Stimulated activated CD4-positive, alpha-beta T cell treated with anti-CD3 and anti-CD28 coated beads, Interleukin-1b, Interleukin-23, amount 100 ng/mL, for 4 hours (primary cell): Measurements from ENCODE around the gene RANBP1.
"Not testable (repeated sequence)": the region's sequence is repeated elsewhere in the genome, so short reads cannot be mapped to it uniquely, and the experiment has no call there.

Experiments
- DNase-seq, 2 donors: peaks; one replicate each; pipeline ENCODE4 v3.0.0-alpha.2; 2020; ENCODE audit warnings: low read depth in 2 of 2

Gene RANBP1

DNA sequence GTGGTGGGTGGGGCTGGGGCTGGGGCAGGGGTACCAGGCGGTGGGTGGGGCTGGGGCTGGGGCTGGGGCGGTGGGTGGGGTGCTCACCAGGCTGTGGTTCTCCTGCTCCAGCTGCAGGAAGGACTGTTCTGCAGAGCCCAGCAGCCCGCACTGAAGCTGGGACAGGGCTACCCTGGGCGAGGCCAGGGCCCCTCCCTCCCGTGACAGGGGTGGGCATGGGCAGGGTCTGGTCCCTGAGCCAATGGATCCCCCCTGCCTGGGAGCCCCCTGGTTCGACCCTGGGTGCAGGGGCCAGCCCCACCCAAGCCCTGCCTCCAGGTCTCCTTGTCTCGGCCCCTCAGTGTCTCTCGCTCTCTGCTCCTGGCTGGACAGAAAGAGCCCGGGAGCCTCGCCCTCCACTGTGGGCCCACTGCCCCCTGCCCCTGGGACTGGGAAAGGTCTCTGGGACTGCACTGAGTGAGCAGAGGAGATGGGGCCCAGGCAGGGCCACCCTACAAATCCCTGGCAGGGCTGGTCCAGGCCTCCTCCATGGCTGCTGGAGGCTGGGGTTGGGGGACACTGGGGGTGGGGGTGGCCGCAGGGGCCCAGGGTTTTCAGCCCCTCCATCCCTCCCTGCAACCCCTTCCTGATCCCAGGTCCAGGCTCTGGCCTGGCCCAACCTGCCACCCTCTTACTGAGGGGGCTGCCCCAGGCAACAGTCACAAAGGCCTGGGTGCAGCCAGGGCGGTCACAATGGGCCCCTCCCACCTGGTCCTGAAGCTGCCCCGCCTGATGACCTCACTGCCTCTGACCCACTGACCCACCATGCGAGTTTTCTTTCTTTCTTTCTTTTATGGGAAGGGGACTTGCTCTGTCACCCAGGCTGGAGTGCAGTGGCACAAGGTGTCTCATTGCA lies 34.7 kb downstream of the RANBP1 start, which contains the start of gene CCDC188:
Gene CCDC188 (minus strand): TSS at position 675 of the 895 bp plus-strand sequence. CDS start 69 bp downstream, at position 606.
- no peak for DNase-seq

GRCh38 chr22:20151276-20151588 lies 35.3 kb downstream of the RANBP1 start:
- no peak for DNase-seq

DNA sequence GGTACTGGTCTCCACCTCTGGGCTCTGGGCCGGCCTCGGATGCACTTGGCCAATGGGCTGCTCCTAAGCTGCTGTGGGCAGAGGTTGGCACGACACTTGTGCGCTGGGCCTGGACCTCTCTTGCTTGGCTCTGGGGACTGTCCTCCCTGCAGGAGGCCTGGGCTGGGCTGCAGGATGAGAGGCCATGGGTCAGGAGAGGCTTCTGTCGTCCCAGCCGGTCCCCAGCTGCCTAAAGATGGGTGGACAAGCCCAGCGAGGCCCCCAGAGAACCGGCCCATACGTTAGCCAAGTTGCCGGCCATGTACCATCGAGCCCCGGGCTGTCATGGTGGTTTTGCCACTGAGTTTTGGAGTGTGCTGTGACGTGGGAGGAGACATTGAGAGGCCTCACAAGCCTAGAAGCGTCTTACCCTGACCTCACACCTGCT lies 36.6 kb downstream of the RANBP1 start:
- DNase-seq, result no peak

DNA sequence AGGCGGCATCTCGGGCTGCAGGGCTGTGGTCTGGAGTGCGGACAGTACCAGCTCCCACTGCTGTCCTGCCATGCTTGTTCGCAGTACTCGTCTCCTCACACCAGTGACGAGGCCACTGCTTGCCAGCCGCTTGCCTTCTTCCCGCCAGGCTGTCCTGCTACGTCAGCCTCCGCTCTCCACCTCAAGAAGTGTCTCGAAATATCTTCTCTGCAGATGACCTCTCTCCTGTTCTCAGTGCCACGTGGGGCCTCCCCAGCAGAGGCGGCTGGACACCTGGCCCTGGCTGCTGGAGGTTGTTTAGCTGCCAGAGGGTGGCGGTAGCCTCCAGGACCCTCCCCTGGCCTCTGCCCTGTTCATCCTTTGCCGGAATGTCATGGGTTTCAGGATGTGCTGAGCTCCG lies 38.0 kb downstream of the RANBP1 start:
- DNase-seq, result no peak

DNA sequence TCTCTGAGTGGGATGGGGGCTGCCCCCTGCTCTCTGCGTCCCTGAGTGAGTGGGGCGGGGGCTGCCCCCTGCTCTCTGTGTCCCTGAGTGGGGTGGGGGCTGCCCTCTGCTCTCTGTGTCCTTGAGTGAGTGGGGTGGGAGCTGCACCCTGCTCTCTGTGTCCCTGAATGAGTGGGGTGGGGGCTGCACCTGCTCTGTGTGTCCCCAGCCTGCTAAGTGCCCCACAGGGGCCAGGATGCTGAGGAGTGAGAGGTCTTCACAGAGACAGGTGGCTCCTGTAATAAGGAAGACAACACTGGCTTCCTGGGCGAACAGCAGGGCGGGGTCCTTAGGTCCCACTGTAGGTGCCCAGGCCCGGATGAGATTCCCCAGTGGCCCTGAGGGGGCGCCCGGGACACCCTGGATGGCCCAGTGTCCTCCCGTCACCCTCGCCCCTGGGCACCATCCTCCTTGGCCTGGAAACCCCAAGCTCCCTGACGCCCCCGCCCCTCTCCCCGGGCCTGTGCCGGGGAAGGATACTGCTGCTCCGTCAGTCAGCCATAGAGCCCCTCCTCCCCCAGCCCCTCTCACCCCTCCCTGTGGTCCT lies 38.8 kb downstream of the RANBP1 start:
- DNase-seq, result no peak

DNA sequence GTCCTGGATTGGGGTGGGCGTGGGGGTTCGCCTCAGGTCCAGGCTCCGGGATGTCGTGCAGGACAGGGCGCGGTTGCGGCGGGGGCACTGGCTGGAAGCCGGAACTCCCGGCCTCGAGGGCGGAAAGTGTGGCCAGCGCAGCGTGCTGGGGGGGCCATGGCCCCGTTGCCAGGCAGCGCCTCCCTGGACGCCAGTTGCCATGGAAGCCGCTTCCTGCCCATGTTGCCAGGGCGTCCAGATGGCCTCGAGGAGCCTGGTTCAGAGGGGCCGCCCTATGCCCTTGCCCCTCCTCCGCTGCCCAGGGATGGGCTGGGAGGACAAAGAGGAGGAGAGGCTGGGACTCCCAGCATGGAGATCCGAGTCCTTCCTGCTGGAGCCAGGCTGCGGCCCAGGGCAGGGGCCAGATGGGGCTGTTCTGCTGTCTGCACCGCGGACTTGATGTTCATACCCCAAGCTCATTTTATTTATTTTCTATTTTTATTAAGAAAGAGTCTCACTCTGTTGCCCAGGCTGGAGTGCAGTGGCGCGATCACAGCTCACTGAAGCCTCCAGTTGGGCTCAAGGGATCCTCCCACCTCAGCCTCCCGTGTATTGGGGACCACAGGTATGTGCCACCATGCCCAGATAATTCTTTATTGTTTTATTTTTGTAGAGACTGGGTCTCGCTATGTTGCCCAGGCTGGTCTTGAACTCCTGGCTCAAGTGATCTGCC lies 39.6 kb downstream of the RANBP1 start:
- DNase-seq, result no peak

GRCh38 chr22:20156042-20156389 lies 40.1 kb downstream of the RANBP1 start:
- DNase-seq, result no peak

- peak; percentile 91 to 92 for DNase-seq
Measured at GRCh38 chr22:20156611-20157429, 40.9 kb downstream of the RANBP1 start.

DNA sequence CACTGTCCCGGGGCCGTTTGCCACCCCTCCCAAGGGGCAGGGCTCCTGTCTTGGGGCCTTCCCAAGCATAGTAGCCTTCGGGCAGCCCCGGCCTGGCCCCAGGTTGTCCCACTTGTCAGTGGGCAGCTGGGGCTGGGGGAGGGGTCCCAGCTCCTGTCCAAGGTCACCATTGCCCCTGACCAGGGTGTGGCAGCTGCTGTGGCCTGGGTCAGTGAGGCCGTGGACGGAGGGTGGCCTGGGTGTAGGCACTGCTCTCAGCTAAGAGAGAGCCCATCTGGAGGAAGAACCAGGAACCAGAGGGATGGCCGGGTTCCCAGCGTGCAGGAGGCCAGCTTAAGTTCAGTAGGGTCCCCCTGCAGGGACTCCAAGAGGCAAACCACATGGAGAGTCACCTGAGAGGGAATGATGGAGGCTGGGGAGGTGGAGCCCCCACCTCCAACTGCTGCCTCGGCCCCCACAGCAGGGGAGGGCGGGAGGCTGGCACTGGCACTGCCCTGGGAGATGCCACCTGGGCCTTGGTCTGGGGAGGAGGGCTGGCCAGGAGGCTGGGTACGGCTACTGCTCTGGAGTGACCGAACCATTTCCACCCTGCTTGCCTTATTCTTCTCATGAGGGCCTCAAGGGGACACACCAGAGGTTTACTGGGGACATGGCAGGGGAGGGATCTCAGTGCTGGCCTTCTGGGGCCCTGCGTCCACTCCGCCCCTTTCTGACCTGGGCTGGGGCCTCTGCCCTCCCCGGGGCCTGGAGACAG lies 41.7 kb downstream of the RANBP1 start:
- no peak for DNase-seq

DNA sequence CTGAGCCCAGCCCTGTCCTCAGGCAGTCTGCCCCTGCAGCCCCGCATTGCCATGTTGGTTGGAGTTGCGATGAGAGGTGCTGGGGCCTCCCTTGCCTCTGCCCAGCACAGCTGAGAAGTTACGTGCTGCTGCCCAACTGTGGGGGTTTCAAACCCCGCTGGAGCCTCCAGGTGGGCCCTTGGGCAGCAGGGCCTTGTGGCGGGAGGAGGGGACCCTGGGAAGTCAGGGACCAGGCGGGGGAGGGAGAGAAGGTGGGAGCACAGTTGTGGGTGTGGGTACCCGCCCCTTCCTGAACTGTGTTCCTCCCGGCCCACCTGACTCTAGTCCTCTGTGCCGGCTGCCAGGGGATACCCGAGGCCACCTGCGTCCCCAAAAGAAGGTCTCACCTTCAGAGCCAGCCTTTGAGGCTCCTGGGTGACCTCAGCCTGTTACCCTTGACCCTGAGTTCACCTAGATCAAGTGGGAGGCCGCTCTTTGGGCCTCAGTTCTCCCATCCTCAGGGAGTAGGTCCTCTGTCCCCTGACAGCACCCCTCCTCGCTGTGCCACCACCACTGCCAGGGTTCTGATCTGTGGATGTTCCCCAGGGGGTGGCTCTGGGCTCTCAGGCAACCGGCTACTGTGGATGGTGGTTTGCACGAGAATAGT lies 42.6 kb downstream of the RANBP1 start:
- DNase-seq, result no peak

DNA sequence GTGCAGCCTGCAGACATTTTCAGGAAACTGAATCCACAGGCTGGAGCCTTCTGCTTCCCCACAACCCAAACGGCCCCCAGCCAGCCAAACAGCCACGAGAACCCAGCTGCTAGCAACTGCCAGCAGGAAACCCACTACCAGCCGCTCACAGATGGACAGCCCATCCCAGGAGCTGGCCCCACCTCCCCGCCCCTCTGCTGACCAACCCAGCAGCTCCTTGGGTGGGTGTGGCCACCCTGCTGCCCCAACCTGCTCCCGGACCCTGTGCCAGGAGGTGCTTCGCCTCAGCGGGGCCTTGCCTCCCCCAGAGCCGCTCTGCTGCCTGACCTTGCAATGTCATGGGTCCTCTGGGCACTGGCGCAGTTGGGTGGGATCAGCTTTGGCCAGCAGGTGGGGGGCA lies 43.2 kb downstream of the RANBP1 start:
- no peak for DNase-seq

DNA sequence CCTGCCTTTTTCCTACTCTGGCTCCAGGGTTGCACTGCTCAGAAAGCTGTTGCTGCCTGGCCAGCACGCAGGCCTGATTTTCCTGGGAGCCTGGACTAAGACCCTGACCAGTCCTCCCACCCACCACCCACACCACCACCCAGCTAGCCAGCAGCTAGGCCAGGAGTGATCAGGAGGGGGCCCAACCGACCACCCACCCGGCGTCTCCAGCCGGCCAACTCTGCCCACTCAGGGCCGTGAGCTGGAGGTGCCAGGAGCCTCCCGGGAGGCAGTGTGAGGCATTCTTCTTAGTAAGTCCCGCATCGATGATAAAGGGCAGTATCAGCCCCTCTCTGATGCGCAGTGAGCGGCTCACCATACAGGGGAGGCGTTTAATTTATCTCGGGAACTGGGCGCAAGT lies 43.6 kb downstream of the RANBP1 start:
- not testable (repeated sequence) for DNase-seq

- DNase-seq, result no peak
Measured at GRCh38 chr22:20160041-20160440, 44.1 kb downstream of the RANBP1 start.

GRCh38 chr22:20164863-20165262 lies 49.0 kb downstream of the RANBP1 start:
- DNase-seq, result no peak

GRCh38 chr22:20165421-20165820 lies 49.5 kb downstream of the RANBP1 start:
- no peak for DNase-seq

DNA sequence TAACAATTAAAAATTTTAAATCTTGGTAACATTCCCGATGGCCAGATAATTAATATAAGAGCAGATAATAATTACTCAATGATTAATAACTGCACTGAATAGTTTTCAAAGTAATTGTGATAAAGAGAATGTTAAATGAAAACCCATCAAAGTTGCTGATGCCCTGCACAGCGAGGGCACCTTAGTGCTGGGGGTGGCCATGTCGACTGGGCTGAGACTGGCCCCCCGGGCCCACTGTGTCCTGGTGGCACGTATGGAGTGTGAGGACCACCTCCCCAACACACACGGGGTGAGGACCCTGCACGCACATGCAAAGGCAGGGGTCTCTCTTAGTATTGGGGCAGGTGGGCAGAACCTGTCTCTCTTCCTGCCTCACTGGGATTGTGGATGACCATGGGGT lies 50.0 kb downstream of the RANBP1 start:
- no peak for DNase-seq

DNA sequence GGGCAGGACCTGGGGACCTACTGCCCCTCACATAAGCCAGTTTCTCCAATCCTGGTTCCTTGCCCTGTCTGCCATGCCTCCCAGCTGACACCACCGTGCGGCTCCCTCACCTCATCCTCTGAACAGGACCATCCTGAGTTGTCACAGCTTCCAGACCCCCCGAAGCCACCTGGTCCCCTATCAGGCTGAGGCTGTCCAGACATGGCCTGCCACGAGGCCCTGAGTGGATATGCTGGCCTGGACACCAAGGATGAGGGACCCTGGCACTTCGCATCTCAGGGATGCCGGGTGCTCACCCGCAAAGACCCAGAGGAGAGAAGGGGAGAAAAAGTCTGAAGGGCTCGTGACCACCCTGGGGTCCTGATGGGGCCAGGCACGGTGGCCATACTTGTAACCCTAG lies 50.8 kb downstream of the RANBP1 start:
- no peak for DNase-seq

DNA sequence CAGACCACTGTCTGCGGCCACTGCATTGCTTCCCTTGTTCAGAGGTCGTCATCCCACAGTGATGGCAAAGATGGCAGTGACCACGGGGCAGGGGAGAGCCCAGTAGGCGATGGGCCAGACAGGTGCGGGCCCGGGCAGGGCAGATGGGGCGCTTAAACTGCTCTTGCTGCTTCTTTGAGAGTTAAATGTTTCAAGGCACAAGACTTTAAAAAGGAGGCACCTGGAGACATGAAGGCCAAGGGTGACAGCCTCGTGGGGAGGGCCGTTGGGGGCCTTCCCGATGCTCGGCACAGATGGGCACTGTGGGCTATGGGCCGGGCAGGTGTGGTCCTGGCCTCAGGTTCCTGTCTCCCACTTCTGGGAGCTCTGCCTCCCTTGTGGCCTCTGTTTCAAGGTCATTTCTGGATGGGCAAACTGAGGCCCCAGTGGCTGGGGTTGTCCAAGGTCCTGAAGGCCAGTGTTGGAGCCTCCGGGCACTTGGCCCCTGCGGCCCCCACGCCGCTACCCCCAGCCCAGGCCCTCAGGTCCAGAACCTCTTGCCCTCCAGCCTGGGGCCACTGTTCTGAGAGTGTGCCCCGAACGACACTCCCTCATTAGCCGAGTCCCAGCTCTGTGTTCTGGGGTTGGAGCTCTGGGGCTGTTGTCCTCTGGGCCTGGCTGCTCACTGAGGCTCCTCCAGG lies 51.9 kb downstream of the RANBP1 start:
- DNase-seq, result no peak

DNA sequence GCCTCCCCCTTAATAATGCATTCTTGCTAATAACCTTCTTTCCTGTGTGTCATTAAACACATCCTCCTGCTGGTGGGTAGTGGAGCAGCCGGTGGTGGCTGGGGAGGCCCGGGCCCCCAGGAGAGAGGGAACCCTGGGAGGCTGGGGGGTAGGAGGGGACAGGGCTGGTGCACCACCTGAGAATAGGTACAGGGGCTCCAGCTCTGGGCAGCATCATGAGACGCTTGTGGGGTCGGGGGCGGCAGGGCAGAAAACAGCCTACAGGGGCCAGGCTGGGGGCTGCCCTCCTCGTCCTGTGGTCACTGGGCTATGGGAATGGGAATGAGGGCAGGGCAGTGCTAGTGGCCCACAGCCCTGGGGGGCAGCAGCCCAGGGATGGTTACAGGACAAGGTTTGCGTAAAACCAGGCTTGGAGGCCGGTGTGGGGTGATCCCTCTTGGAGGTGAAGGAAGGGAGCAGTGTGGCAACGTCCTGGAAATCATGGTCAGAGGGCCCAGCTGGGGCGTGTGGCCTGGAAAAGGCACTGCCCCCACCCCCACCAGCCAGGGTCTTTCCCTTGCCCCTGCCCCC lies 53.4 kb downstream of the RANBP1 start:
- DNase-seq, result no peak

- DNase-seq, result no peak
Measured at GRCh38 chr22:20170170-20170569, 54.3 kb downstream of the RANBP1 start.
